ENCODE measurements around the gene AFAP1L2. TPM values are rescaled to one million over a fixed set of nuclear protein-coding genes. Genes with fewer than 3 reads are reported as not detected.

Gene AFAP1L2
- total and polyA plus RNA-seq, 7 donors, result 0.75 to 3.6 (median 1.7) TPM

- ATAC-seq, result no peak
- intact Hi-C loops (cut with DNase I), result no loop called here
- no peak overlapping the region for H3K4me3 ChIP-seq
- 89 to 94% (median 89%) methylated on average over 9 of the region's 9 CpGs for WGBS, 3 donors
- H3K27ac ChIP-seq, result no peak overlapping the region
- no peaks in the 10 kb centered on the region for H3K27me3 ChIP-seq (ENCODE audit: insufficient read depth in 3 of 3, low read length in 2 of 3)
- H3K36me3 ChIP-seq (ENCODE audit: insufficient read depth in 1 of 2, low read depth in 1 of 2), result no peaks in the 10 kb centered on the region
- H3K9me3 ChIP-seq, result no peaks in the 10 kb centered on the region
- DNase-seq, result no peak
- no peak for TF ChIP-seq CTCF (IDR thresholded peaks at IDR 0.05)
- no peaks in the 10 kb centered on the region for H3K4me1 ChIP-seq
These were observed 91.2 kb downstream of the AFAP1L2 start for GRCh38 chr10:114313139-114313538.

- no peaks in the 10 kb centered on the region for H3K36me3 ChIP-seq (ENCODE audit: insufficient read depth in 1 of 2, low read depth in 1 of 2)
- no peaks in the 10 kb centered on the region for H3K9me3 ChIP-seq
- intact Hi-C loops (cut with DNase I), result no loop called here
- no peaks in the 10 kb centered on the region for H3K4me1 ChIP-seq
- no peak overlapping the region for H3K27ac ChIP-seq
- WGBS, 3 donors, result 84 to 92% (median 85%) methylated on average over 13 of the region's 13 CpGs
- no peak for ATAC-seq
- no peak overlapping the region for H3K4me3 ChIP-seq
- DNase-seq, result no peak
- H3K27me3 ChIP-seq (ENCODE audit: insufficient read depth in 3 of 3, low read length in 2 of 3), result no peaks in the 10 kb centered on the region
- no peak for TF ChIP-seq CTCF (IDR thresholded peaks at IDR 0.05)
These were observed 92.6 kb downstream of the AFAP1L2 start for GRCh38 chr10:114311496-114312209.

- Histone ChIP-seq H3K27ac (no peak overlapping the region), H3K4me1 (no peaks in the 10 kb centered on the region), H3K27me3 (ENCODE audit: insufficient read depth in 3 of 3, low read length in 2 of 3) (no peaks in the 10 kb centered on the region), H3K4me3 (no peak overlapping the region), H3K36me3 (ENCODE audit: insufficient read depth in 1 of 2, low read depth in 1 of 2) (no peaks in the 10 kb centered on the region), H3K9me3 (no peaks in the 10 kb centered on the region)
- intact Hi-C loops (cut with DNase I), result no loop called here
- no peak for DNase-seq
- no peak for TF ChIP-seq CTCF (IDR thresholded peaks at IDR 0.05)
- ATAC-seq, result no peak
- WGBS, 3 donors, result 78 to 95% (median 80%) methylated on average over 6 of the region's 6 CpGs
These were observed 93.3 kb downstream of the AFAP1L2 start for GRCh38 chr10:114311023-114311422.

GRCh38 chr10:114310346-114310745, 94.0 kb downstream of the AFAP1L2 start:
- TF ChIP-seq CTCF (IDR thresholded peaks at IDR 0.05), result no peak
- no peaks in the 10 kb centered on the region for H3K36me3 ChIP-seq (ENCODE audit: insufficient read depth in 1 of 2, low read depth in 1 of 2)
- no peak for ATAC-seq
- no peaks in the 10 kb centered on the region for H3K27me3 ChIP-seq (ENCODE audit: insufficient read depth in 3 of 3, low read length in 2 of 3)
- H3K9me3 ChIP-seq, result no peaks in the 10 kb centered on the region
- no peak overlapping the region for H3K27ac ChIP-seq
- no peak overlapping the region for H3K4me3 ChIP-seq
- 84 to 93% (median 86%) methylated on average over 8 to 10 of the region's 10 CpGs for whole genome bisulfite sequencing, 3 donors
- DNase-seq, result no peak
- no peaks in the 10 kb centered on the region for H3K4me1 ChIP-seq
- intact Hi-C loops (cut with DNase I), result no loop called here

GRCh38 chr10:114309364-114309651, 95.0 kb downstream of the AFAP1L2 start:
- 74 to 88% (median 81%) methylated on average over 3 of the region's 3 CpGs for WGBS, 3 donors
- no peak overlapping the region for H3K27ac ChIP-seq
- no peak overlapping the region for H3K4me3 ChIP-seq
- no peaks in the 10 kb centered on the region for H3K36me3 ChIP-seq (ENCODE audit: insufficient read depth in 1 of 2, low read depth in 1 of 2)
- DNase-seq (no peak), ATAC-seq (no peak)
- intact Hi-C loops (cut with DNase I), result loop anchor here (10.0 kb wide), 3 partner anchors 125 to 505 kb away; no protein-coding TSS in a partner anchor
- no peak for TF ChIP-seq CTCF (IDR thresholded peaks at IDR 0.05)
- no peaks in the 10 kb centered on the region for H3K27me3 ChIP-seq (ENCODE audit: insufficient read depth in 3 of 3, low read length in 2 of 3)
- no peaks in the 10 kb centered on the region for H3K9me3 ChIP-seq
- H3K4me1 ChIP-seq, result peaks cover 1% of the 10 kb centered on the region
